Fibroblast of lung (primary cell): ENCODE results near the gene RNF38. TPM values are rescaled to one million over a fixed set of nuclear protein-coding genes. Genes with fewer than 3 reads are reported as not detected.

ENCODE experiments used
- DNase-seq, 2 donors: peaks; one replicate each; pipeline versions ENCODE4 v3.0.0 to v3.0.0-alpha.2; 2010; ENCODE audit warnings: low read depth in 2 of 2
- H2AFZ ChIP-seq: 2 replicates; pipeline ENCODE4 v1.5.1; 2012; ENCODE audit warnings: low read length, control low read depth, inconsistent platforms
- H3K27ac ChIP-seq: 2 replicates; pipeline ENCODE4 v1.5.1; 2011; ENCODE audit warnings: low read length, control low read depth; ENCODE audit not compliant: insufficient read depth
- H3K27me3 ChIP-seq: 2 replicates; pipeline ENCODE4 v1.5.1; 2011; ENCODE audit warnings: mild to moderate bottlenecking, low read length; ENCODE audit not compliant: control insufficient read depth, insufficient read depth
- H3K36me3 ChIP-seq: 2 replicates; pipeline ENCODE4 v1.5.1; 2011; ENCODE audit warnings: low read length; ENCODE audit not compliant: control insufficient read depth, insufficient read depth
- H3K4me1 ChIP-seq: 2 replicates; pipeline ENCODE4 v1.5.1; 2011; ENCODE audit warnings: low read length; ENCODE audit not compliant: control insufficient read depth, insufficient read depth; ENCODE audit errors: extremely low read depth
- H3K4me2 ChIP-seq: 2 replicates; pipeline ENCODE4 v1.5.1; 2011; ENCODE audit warnings: low read length, control low read depth; ENCODE audit not compliant: insufficient read depth; ENCODE audit errors: extremely low read depth
- H3K4me3 ChIP-seq, 4 experiments: fragments of 200-600 bp in 1 of 4; sonication (generic) in 1 of 4; replicated peaks in 1 of 4; 2 replicates each; pipeline ENCODE4 v1.5.1; 2011 to 2016; ENCODE audit warnings: low read length in 4 of 4, low read depth in 3 of 4, mild to moderate bottlenecking in 3 of 4, control low read depth in 2 of 4, inconsistent platforms in 1 of 4, mixed read lengths in 1 of 4; ENCODE audit not compliant: insufficient read depth in 1 of 4; ENCODE audit errors: control extremely low read depth in 1 of 4
- H3K79me2 ChIP-seq: 2 replicates; pipeline ENCODE4 v1.5.1; 2012; ENCODE audit warnings: mild to moderate bottlenecking, low read length, inconsistent platforms; ENCODE audit not compliant: control insufficient read depth, insufficient read depth
- H3K9ac ChIP-seq: 2 replicates; pipeline ENCODE4 v1.5.1; 2011; ENCODE audit warnings: mild to moderate bottlenecking, low read length, control low read depth; ENCODE audit not compliant: insufficient read depth
- H3K9me3 ChIP-seq: 2 replicates; pipeline ENCODE4 v1.5.1; 2012; ENCODE audit warnings: low read depth, low read length; ENCODE audit not compliant: control insufficient read depth, insufficient read depth
- H4K20me1 ChIP-seq: 2 replicates; pipeline ENCODE4 v1.5.1; 2011; ENCODE audit warnings: low read length; ENCODE audit not compliant: control insufficient read depth, insufficient read depth; ENCODE audit errors: extremely low read depth
- CTCF ChIP-seq, 2 donors: IDR thresholded peaks in 1 of 2; conservative IDR thresholded peaks in 1 of 2; 1 replicate in 1 of 2; 2 replicates in 1 of 2; pipeline ENCODE4 v1.5.1; 2011 to 2012; ENCODE audit warnings: low read length in 2 of 2, control low read depth in 1 of 2, inconsistent platforms in 1 of 2, low read depth in 1 of 2, mild to moderate bottlenecking in 1 of 2
- EZH2 ChIP-seq: IDR thresholded peaks from 2 replicates; pipeline ENCODE4 v1.5.1; 2012; ENCODE audit warnings: low read length, control low read depth, mild to moderate bottlenecking; ENCODE audit errors: missing control alignments
- polyA plus RNA-seq, 2 donors: library from polyadenylated mRNA; depleted of rRNA in 1 of 2; stranded (reverse) in 1 of 2; unstranded in 1 of 2; fragments of >200 nt; gene quantifications; 2 replicates each; pipeline ENCODE4 v1.2.1, GENCODE V29; 2011 to 2012; ENCODE audit warnings: missing spikeins in 1 of 2
- total RNA-seq: library from RNA; depleted of rRNA; stranded (reverse); fragments of >200 nt; gene quantifications from 2 replicates; pipeline ENCODE4 v1.2.1, GENCODE V29; 2014

The RNF38 gene
- total and polyA plus RNA-seq, 2 donors (not counting 1 experiment from before 2014, with no cell fraction given) = 8.9 to 18.8 TPM

GRCh38 chr9:36445800-36446361, 45.8 kb upstream of the RNF38 start:
- Histone ChIP-seq H3K36me3 (peaks cover 1% of the 10 kb centered on the region), H4K20me1 (no peaks in the 10 kb centered on the region), H3K27ac (no peak overlapping the region), H3K27me3 (no peaks in the 10 kb centered on the region), H3K9me3 (no peaks in the 10 kb centered on the region), H3K4me1 (no peaks in the 10 kb centered on the region), H3K4me2 (no peak overlapping the region), H3K4me3 (no peak overlapping the region), H2AFZ (no peak overlapping the region), H3K9ac (no peak overlapping the region), H3K79me2 (no peaks in the 10 kb centered on the region)
- no peak for DNase-seq
- TF ChIP-seq EZH2 (no peak), CTCF (conservative IDR thresholded peaks at IDR 0.05 in 1 of 2, IDR thresholded peaks at IDR 0.05 in 1 of 2; ENCODE audit: low read depth in 1 of 2, low read length in 2 of 2) (no peak)

- Histone ChIP-seq H2AFZ (no peak overlapping the region), H3K79me2 (no peaks in the 10 kb centered on the region), H3K27me3 (no peaks in the 10 kb centered on the region), H3K9ac (no peak overlapping the region), H3K4me2 (no peak overlapping the region), H3K27ac (no peak overlapping the region), H3K36me3 (peaks cover 1% of the 10 kb centered on the region), H3K9me3 (no peaks in the 10 kb centered on the region), H3K4me1 (no peaks in the 10 kb centered on the region), H3K4me3 (no peak overlapping the region), H4K20me1 (no peaks in the 10 kb centered on the region)
- no peak for DNase-seq
- TF ChIP-seq CTCF (conservative IDR thresholded peaks at IDR 0.05 in 1 of 2, IDR thresholded peaks at IDR 0.05 in 1 of 2; ENCODE audit: low read depth in 1 of 2, low read length in 2 of 2) (no peak), EZH2 (no peak)
These were observed 44.1 kb upstream of the RNF38 start for GRCh38 chr9:36444203-36444602.

GRCh38 chr9:36443581-36443980, 43.5 kb upstream of the RNF38 start:
- Histone ChIP-seq H3K27me3 (no peaks in the 10 kb centered on the region), H3K36me3 (peaks cover 1% of the 10 kb centered on the region), H3K79me2 (no peaks in the 10 kb centered on the region), H4K20me1 (no peaks in the 10 kb centered on the region), H3K27ac (no peak overlapping the region), H3K9me3 (no peaks in the 10 kb centered on the region), H3K4me3 (no peak overlapping the region), H3K4me2 (no peak overlapping the region), H2AFZ (no peak overlapping the region), H3K4me1 (no peaks in the 10 kb centered on the region), H3K9ac (no peak overlapping the region)
- peak in 1 of 2 donors; percentile 36 for DNase-seq
- no peak for TF ChIP-seq CTCF (conservative IDR thresholded peaks at IDR 0.05 in 1 of 2, IDR thresholded peaks at IDR 0.05 in 1 of 2; ENCODE audit: low read depth in 1 of 2, low read length in 2 of 2)
- TF ChIP-seq EZH2 = no peak
